AG09319 (cell line): ENCODE results near the gene TAPT1.

Experiments
- DNase-seq: peaks from one replicate; pipeline ENCODE4 v3.0.0-alpha.2; 2010; ENCODE audit warnings: low read depth; ENCODE audit errors: extremely low read depth
- TF ChIP-seq, protein P1 (sequence below): IDR thresholded peaks from 2 replicates; pipeline ENCODE4 v1.5.1; 2011; ENCODE audit warnings: low read depth, mild to moderate bottlenecking, inconsistent platforms, low read length, moderate library complexity

TAPT1 gene

DNA sequence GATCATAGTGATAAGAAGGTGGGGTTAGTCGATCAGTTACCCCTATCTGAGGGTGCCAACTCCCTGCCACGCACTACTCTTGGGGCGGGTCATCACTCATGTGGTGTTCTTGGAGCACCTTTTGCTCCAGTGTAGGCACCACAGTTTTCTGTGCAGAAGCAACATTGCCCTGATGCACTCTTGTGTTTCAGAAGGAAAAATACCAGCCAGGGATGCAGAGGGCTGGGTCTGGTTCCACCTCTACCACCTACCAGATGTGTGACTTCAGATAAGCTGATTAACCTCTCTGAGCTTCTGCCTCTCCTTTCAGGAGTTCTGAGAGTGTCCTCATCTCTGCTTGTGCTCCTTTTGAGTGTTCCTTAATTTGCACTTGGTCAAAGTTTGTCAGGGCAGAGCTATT lies 112.5 kb downstream of the TAPT1 start:
- TF ChIP-seq, protein P1, sequence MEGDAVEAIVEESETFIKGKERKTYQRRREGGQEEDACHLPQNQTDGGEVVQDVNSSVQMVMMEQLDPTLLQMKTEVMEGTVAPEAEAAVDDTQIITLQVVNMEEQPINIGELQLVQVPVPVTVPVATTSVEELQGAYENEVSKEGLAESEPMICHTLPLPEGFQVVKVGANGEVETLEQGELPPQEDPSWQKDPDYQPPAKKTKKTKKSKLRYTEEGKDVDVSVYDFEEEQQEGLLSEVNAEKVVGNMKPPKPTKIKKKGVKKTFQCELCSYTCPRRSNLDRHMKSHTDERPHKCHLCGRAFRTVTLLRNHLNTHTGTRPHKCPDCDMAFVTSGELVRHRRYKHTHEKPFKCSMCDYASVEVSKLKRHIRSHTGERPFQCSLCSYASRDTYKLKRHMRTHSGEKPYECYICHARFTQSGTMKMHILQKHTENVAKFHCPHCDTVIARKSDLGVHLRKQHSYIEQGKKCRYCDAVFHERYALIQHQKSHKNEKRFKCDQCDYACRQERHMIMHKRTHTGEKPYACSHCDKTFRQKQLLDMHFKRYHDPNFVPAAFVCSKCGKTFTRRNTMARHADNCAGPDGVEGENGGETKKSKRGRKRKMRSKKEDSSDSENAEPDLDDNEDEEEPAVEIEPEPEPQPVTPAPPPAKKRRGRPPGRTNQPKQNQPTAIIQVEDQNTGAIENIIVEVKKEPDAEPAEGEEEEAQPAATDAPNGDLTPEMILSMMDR: no peak
- DNase-seq: no peak

DNA sequence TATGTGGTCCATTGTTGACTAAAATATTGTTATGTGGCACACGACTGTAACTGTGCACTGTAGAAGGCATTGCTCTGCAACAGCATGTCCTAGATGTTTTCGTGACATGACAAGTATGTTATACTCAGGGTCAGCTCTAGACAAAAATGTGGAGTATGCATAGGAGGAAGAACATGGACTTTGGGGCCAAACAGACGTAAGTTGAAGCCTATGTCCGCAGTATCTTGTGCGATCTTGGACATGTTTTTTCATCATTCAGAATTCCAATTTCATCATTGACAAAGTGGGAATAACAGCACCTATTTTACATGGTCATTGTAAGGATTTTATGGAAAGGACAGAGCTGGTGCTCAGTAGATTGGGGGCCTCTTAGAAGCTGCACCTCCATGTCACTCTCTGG lies 114.7 kb downstream of the TAPT1 start:
- TF ChIP-seq, protein P1: no peak
- no peak for DNase-seq

DNA sequence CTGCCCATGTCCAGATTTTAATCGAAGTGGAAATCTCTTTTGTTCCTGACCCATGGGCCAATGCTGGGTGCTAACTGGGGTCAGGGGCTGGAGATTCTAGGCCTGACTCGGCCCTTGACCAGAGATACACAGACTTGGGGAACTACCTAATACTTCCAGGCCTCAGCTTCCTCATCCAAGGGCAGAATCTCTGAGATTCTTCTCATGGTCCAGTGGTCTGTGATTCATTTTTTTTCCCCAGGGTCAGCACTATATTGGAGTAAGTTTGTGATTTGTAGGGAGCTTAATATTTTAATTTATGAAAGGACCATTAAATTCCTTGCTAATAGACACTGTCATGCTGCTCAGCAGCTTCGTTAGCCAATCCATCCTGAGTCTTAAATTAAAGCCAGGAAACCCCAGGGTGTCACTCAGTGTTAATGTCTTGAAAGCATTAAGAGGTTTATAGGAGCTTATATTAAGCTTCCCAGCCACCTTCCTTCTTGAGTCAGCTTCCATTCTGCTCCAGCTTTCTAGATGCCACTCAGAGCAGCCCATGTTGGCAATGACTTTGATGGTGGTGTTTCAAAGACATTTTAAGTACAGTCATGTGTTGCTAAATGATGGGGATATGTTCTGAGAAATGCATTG lies 115.5 kb downstream of the TAPT1 start:
- TF ChIP-seq, protein P1: no peak
- DNase-seq: no peak
